Suprapubic skin (tissue), 3 donors: ENCODE data around the gene MCF2L.

Source experiments
- POLR2AphosphoS5 ChIP-seq, 3 donors: sonication (generic); formaldehyde crosslinking; IDR thresholded peaks; one replicate each; pipeline ENCODE4 v1.6.1; 2017; ENCODE audit warnings: antibody characterized with exemption in 3 of 3
- TF ChIP-seq, protein P1 (sequence below), 2 donors: fragments of 200-600 bp in 1 of 2; fragments of 450-650 bp in 1 of 2; sonication (generic) in 1 of 2; IDR thresholded peaks; one replicate each; pipeline ENCODE4 v1.5.1; 2016 to 2019; ENCODE audit warnings: antibody characterized with exemption in 2 of 2, mild to moderate bottlenecking in 1 of 2, moderate library complexity in 1 of 2

DNA sequence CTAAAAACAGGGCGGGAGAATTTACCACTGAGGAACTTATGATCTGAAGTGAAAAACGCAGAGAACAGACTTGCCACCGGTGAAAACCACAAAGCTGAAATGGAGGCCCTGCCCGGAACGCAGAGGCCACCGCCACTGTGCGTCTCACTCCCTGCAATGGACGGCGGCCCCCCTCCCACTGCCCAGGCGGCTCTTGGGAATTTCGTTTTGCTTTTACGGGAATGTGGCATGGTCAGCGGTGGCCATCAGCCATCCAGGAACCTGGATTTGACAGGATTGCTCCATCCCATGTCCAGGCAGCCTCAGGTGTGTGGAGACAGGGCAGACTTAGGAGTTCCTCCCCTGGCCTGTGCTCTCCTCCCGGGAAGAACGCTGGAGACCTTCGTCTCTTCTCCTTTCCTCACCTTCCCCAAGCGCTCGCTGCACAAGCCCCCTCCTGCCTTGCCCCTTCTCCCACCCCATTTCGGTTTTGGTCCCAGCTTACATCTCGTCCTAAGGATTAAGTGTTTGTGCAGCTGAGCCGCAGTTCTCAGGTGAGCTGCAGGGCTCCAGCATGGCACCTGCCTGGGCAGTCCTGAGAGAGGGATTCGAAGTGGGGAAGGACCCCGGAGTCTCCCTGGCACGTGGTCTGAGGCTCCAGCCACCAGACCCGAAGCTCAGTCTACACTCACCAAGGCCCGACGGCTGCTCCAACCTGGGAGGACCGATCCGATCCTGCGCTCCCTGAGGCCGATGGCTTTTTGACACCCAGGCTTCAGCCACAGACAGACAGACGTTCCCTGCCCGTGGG, 49.9 kb downstream of the MCF2L start:
- no peak for TF ChIP-seq POLR2AphosphoS5 (IDR thresholded peaks at IDR 0.05)
- TF ChIP-seq, protein P1, sequence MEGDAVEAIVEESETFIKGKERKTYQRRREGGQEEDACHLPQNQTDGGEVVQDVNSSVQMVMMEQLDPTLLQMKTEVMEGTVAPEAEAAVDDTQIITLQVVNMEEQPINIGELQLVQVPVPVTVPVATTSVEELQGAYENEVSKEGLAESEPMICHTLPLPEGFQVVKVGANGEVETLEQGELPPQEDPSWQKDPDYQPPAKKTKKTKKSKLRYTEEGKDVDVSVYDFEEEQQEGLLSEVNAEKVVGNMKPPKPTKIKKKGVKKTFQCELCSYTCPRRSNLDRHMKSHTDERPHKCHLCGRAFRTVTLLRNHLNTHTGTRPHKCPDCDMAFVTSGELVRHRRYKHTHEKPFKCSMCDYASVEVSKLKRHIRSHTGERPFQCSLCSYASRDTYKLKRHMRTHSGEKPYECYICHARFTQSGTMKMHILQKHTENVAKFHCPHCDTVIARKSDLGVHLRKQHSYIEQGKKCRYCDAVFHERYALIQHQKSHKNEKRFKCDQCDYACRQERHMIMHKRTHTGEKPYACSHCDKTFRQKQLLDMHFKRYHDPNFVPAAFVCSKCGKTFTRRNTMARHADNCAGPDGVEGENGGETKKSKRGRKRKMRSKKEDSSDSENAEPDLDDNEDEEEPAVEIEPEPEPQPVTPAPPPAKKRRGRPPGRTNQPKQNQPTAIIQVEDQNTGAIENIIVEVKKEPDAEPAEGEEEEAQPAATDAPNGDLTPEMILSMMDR (IDR thresholded peaks at IDR 0.05): no peak
